HG02763 (cell line): ENCODE measurements around the gene NRDC.
"Not testable (repeated sequence)": the region's sequence is repeated elsewhere in the genome, so short reads cannot be mapped to it uniquely, and the experiment has no call there.

Experiments
- ATAC-seq: cut with Tn5 transposase; IDR thresholded peaks from one replicate; pipeline ENCODE4 v1.9.1; 2021; ENCODE audit warnings: mild to moderate bottlenecking, moderate library complexity; ENCODE audit not compliant: unreplicated experiment

Gene NRDC

GRCh38 chr1:51898090-51898734 is 19.7 kb upstream of the NRDC start:
- no peak for ATAC-seq

DNA sequence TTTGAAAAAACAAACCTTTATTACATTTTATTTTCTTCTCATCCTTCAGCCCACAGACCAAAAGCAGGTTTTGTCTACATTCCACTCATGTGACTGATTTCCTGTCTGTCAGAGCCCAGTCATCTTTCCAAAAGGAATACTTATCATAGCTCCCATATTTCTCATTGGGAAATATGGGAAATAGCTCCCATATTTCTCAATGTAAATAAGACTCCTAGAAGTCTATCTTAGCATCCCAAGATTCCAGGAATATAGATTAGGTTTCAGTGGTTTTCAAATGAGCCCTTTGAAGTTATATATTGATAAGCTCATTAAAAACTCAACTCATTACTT is 19.1 kb upstream of the NRDC start:
- ATAC-seq: no peak

GRCh38 chr1:51894748-51895147 is 16.2 kb upstream of the NRDC start:
- not testable (repeated sequence) for ATAC-seq

DNA sequence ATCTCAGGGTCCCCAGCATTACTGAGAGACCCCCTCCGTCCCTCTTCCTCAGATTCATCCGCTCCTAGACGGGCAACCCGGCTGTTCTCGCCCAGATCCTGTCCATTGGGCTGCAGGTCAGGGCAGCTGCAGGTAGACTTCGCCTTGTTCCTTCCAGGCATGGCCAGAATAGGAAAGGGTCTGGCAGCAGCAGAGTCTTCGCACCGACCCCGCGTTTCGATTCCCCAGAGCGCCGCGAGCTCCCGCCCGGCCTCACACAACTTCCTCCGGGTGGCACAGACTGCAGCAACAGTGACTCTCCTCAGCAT is 265 bp downstream of the NRDC start:
- no peak for ATAC-seq

DNA sequence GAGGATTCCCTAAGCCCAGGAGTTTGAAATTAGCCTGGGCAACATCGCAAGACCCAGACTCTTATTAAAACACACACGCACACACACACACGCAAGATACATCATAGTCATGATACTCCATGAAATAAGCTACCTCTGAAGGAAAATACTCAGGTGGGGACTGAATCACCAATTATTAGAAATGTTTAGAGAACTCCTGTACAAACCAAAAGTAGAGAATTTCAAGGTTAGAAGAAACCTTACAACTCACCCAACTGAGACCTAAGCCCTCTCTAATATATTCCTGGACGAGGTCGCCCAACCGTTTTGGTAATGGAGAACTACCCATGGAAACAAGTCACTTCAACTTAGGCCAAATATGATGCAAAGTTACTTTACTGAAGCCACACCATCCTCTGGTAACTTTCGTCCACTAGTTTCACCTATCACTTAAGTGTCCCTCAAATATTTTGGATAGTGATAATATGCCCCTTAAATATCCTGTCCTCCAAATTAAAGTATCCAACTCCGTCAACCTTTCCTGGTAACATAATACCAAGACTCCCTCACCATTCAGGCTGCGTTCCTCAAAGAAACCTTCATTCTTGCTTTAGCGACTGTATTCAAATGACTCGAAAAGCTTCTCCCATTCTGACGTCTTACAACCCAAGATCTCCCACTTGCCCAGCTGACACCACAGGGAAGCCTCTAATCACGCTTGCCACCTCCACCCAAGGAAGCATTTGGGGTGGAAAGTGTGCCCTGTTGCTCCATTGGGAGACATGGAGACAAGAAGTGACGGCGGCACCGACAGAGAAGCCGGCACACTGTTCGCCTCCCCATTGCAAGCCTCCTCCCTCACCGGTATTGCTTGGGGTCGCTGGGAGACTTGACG is 856 bp downstream of the NRDC start:
- ATAC-seq: no peak

- no peak for ATAC-seq
Observed at GRCh38 chr1:51875836-51876235, 2.7 kb downstream of the NRDC start.

- no peak for ATAC-seq
Observed at GRCh38 chr1:51875291-51875772, 3.2 kb downstream of the NRDC start.

- not testable (repeated sequence) for ATAC-seq
Observed at GRCh38 chr1:51873270-51873669, 5.3 kb downstream of the NRDC start.

- no peak for ATAC-seq
Observed at GRCh38 chr1:51871351-51871975, 7.1 kb downstream of the NRDC start.

- ATAC-seq: no peak
Observed at GRCh38 chr1:51870603-51871350, 7.8 kb downstream of the NRDC start.

DNA sequence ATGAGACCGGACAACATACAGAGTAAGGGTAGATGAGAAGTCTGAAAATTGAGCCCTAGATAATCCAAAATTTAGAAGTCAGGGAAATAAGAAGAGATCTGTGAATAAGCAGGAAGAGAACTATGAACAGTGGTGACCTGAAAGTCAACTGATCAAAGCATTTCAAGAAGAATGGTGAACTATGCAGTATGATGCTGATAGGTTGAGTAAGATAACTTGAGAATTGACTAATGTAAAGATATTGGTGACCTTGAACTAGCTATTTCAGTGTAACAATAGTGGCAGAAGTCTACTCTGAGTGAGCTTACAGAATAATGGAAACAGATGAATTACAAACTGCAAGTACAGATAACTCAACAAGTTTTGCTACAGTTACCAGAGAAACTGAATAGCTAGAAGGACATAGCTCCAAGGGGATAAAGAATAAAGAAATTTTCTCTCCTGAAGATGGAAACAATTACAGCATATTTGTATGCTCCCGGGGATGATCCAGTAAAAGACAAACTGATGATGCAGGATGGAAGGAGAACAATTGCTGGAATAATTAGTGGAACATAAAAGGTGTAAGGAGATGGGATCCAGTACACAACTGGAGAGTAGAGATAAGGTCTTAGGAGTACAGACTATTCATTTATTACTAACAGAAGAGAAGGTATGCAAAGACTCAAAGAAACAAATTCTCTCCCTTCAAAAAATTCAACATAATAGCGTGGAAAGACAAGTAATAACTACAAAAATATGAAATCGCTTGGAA is 10.9 kb downstream of the NRDC start:
- no peak for ATAC-seq

DNA sequence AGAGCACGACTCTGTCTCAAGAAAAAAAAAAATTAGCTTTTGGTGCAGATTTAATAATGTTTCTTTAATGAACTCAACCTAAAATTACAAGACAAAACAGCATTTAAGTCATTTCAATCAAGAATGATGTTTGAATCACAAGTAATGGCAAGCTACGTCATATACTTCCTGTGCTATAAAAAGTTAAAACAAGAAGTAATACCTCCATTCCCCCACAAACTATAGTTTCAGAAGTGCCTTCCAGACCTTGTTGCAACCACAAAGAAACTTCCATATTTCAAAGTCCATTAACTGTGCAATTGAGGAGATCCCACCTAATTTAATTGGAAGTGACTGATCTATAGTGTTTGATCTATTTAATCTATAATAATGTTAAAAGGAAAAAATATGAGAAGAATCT is 15.1 kb downstream of the NRDC start:
- no peak for ATAC-seq

DNA sequence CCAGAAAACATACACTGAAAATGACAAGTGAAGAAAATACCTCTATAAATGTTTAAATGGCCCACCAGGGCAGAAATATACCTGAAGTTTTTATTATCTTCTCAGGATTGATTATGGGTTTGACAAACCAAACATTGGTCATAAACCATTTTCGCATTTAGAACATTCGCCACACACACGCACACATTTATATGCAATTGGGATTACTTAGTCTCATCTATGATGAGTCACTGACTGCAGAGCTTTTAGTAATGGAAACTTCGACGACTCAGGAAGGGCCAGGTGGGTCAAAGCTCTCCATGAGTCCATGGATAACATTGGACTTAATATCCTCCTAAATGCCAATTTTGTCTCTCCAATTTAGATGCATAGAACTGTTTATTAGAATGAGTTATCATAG is 16.9 kb downstream of the NRDC start:
- no peak for ATAC-seq

GRCh38 chr1:51859735-51860134 is 18.8 kb downstream of the NRDC start:
- no peak for ATAC-seq

GRCh38 chr1:51859333-51859732 is 19.2 kb downstream of the NRDC start:
- no peak for ATAC-seq

GRCh38 chr1:51858892-51859291 is 19.6 kb downstream of the NRDC start:
- no peak for ATAC-seq

DNA sequence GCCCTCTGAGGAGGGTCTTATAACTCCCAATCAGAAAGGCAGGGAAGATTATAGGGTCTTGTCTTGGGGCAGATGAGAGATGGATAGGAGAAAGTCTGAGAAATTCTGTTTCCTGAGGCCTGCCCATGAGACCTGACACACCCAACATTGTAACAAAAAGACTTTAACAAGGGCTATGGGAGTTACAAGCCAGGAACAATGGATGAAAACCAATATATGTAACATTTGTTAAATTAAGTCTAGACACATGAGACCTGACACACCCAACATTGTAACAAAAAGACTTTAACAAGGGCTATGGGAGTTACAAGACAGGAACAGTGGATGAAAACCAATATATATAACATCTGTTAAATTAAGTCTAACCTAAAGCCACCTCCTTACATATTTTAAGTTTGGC is 21.8 kb downstream of the NRDC start:
- no peak for ATAC-seq

DNA sequence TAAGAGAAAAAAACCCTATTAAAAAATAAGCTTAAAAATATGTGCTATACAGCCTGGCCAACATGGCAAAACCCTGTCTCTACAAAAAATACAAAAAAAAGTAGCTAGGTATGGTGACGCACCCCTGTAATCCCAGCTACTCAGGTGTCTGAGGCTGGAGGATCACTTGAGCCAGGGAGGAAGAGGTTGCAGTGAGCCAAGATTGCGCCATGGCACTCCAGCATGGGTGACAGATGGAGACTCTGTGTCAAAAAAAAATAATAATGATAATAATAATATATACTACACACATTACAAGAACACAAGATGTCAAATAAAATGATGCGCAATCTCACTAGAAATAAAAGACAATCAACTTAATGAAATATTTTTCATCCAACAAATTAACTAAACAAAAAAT is 22.9 kb downstream of the NRDC start:
- ATAC-seq: no peak

- ATAC-seq: no peak
Observed at GRCh38 chr1:51853360-51853759, 25.2 kb downstream of the NRDC start.

- ATAC-seq: no peak
Observed at GRCh38 chr1:51851882-51852396, 26.6 kb downstream of the NRDC start.
